Sigmoid colon (tissue), 7 donors: ENCODE results near the gene GGA3. TPM values are rescaled to one million over a fixed set of nuclear protein-coding genes. Genes with fewer than 3 reads are reported as not detected.
A peak's percentile ranks its signal among the peaks of the same experiment; 100 is the strongest.

ENCODE experiments used
- DNase-seq: peaks from one replicate; pipeline ENCODE4 v3.0.0-alpha.2; 2019
- H3K27ac ChIP-seq, 4 donors: fragments of 200-600 bp; sonication (generic); one replicate each; pipeline ENCODE4 v1.5.1; 2016 to 2019; ENCODE audit warnings: mild to moderate bottlenecking in 1 of 4
- H3K27me3 ChIP-seq, 3 donors: fragments of 200-600 bp; sonication (generic); one replicate each; pipeline ENCODE4 v1.5.1; 2019; ENCODE audit warnings: mild to moderate bottlenecking in 1 of 3
- H3K36me3 ChIP-seq, 4 donors: fragments of 200-600 bp; sonication (generic); one replicate each; pipeline ENCODE4 v1.5.1; 2016 to 2019
- H3K4me1 ChIP-seq, 4 donors: fragments of 200-600 bp; sonication (generic); one replicate each; pipeline ENCODE4 v1.5.1; 2017 to 2019
- H3K4me3 ChIP-seq, 4 donors: fragments of 200-600 bp; sonication (generic); one replicate each; pipeline ENCODE4 v1.5.1; 2017 to 2019; ENCODE audit warnings: mild to moderate bottlenecking in 2 of 4, moderate library complexity in 1 of 4
- H3K9me3 ChIP-seq, 4 donors: fragments of 200-600 bp in 3 of 4; sonication (generic) in 3 of 4; one replicate each; pipeline versions ENCODE4 v1.5.1 to v1.6.1; 2013 to 2019
- CTCF ChIP-seq, 4 experiments: fragments of 450-650 bp in 3 of 4; fragments of 200-600 bp in 1 of 4; IDR thresholded peaks; one replicate each; pipeline ENCODE4 v1.5.1; 2016 to 2019; ENCODE audit warnings: antibody characterized with exemption in 4 of 4, mild to moderate bottlenecking in 3 of 4, moderate library complexity in 2 of 4
- EP300 ChIP-seq, 4 donors: sonication (generic); formaldehyde crosslinking; IDR thresholded peaks; one replicate each; pipeline ENCODE4 v1.6.1; 2017; ENCODE audit warnings: antibody characterized with exemption in 4 of 4
- POLR2A ChIP-seq, 2 donors: fragments of 450-650 bp; IDR thresholded peaks; one replicate each; pipeline ENCODE4 v1.6.1; 2016; ENCODE audit warnings: antibody characterized with exemption in 2 of 2, mild to moderate bottlenecking in 2 of 2, moderate library complexity in 2 of 2
- POLR2AphosphoS5 ChIP-seq, 4 donors: sonication (generic); formaldehyde crosslinking; IDR thresholded peaks; one replicate each; pipeline ENCODE4 v1.6.1; 2017; ENCODE audit warnings: antibody characterized with exemption in 4 of 4
- WGBS, 2 donors: extraction: QIAGEN DNeasy Blood & Tissue Kit; methylation state at CpG; one replicate each; pipeline ENCODE4 v1.1.7; 2013; 5-methylcytosine and 5-hydroxymethylcytosine counted together
- intact Hi-C: fragments of 100-400 bp; cut with DNase I; formaldehyde crosslinking; loops from one replicate; pipeline ENCODE4 v1.15.1; 2023
- polyA plus RNA-seq, 3 donors: library from polyadenylated mRNA; stranded (reverse); fragments of 200-250 nt; gene quantifications; one replicate each; pipeline ENCODE4 v1.2.3, GENCODE V29; 2013
- total RNA-seq, 4 donors: library from RNA; depleted of rRNA; stranded (reverse); fragments of >200 nt; gene quantifications; one replicate each; pipeline ENCODE4 v1.1.0, GENCODE V29; 2016
- donor health status: healthy with polysubstance abuse.
- donor health status: Bipolar disorder and iron deficiency.
- donor health status: healthy.

GGA3 gene
- total and polyA plus RNA-seq, 7 donors: 10.2 to 35.8 (median 17.4) TPM

GRCh38 chr17:75239214-75239613 is 22.2 kb downstream of the GGA3 start:
- 88 to 91% methylated on average over 12 of the region's 12 CpGs for WGBS, 2 donors
- Histone ChIP-seq H3K27me3 (no peaks in the 10 kb centered on the region), H3K36me3 (peaks cover 42 to 100% (median 84%) of the 10 kb centered on the region in 4 donors), H3K4me1 (no peaks in the 10 kb centered on the region), H3K9me3 (no peaks in the 10 kb centered on the region), H3K27ac (peak overlapping the region in 1 of 4 donors; percentile 31), H3K4me3 (no peak overlapping the region)
- TF ChIP-seq CTCF (IDR thresholded peaks at IDR 0.05): no peak
- TF ChIP-seq EP300 (IDR thresholded peaks at IDR 0.05): no peak
- TF ChIP-seq POLR2AphosphoS5 (IDR thresholded peaks at IDR 0.05): no peak
- no peak for DNase-seq
- intact Hi-C loops: no loop called here

- peaks cover 42 to 99% (median 81%) of the 10 kb centered on the region in 4 donors for H3K36me3 ChIP-seq
Observed at GRCh38 chr17:75238684-75239191, 22.7 kb downstream of the GGA3 start.

GRCh38 chr17:75238020-75238580 is 23.3 kb downstream of the GGA3 start:
- Histone ChIP-seq H3K9me3 (no peaks in the 10 kb centered on the region), H3K36me3 (peaks cover 38 to 97% (median 75%) of the 10 kb centered on the region in 4 donors), H3K27me3 (no peaks in the 10 kb centered on the region), H3K4me1 (no peaks in the 10 kb centered on the region), H3K27ac (peak overlapping the region in 1 of 4 donors; percentile 12), H3K4me3 (no peak overlapping the region)
- intact Hi-C loops: no loop called here
- WGBS, 2 donors: 54 to 82% methylated on average over 11 of the region's 11 CpGs
- TF ChIP-seq POLR2AphosphoS5 (IDR thresholded peaks at IDR 0.05): no peak
- no peak for TF ChIP-seq POLR2A (IDR thresholded peaks at IDR 0.05)
- TF ChIP-seq CTCF (IDR thresholded peaks at IDR 0.05): no peak
- TF ChIP-seq EP300 (IDR thresholded peaks at IDR 0.05): no peak
- DNase-seq: no peak

More at GRCh38 chr17:75238684-75239191, 22.7 kb downstream of the GGA3 start:
- TF ChIP-seq CTCF (IDR thresholded peaks at IDR 0.05) (peak; percentile 19 to 81 (median 72)), EP300 (IDR thresholded peaks at IDR 0.05) (no peak), POLR2A (IDR thresholded peaks at IDR 0.05) (no peak)
- Histone ChIP-seq H3K27ac (peak overlapping the region in 2 of 4 donors; percentile 12 to 31), H3K4me1 (no peaks in the 10 kb centered on the region), H3K9me3 (no peaks in the 10 kb centered on the region), H3K4me3 (no peak overlapping the region), H3K27me3 (no peaks in the 10 kb centered on the region)
- intact Hi-C loops: no loop called here
- no peak for DNase-seq
- WGBS, 2 donors: 55 to 61% methylated on average over 13 of the region's 13 CpGs

- TF ChIP-seq EP300 (IDR thresholded peaks at IDR 0.05) (no peak), CTCF (IDR thresholded peaks at IDR 0.05) (no peak), POLR2A (IDR thresholded peaks at IDR 0.05) (no peak), POLR2AphosphoS5 (IDR thresholded peaks at IDR 0.05) (no peak)
- Histone ChIP-seq H3K4me1 (no peaks in the 10 kb centered on the region), H3K27me3 (no peaks in the 10 kb centered on the region), H3K4me3 (no peak overlapping the region), H3K36me3 (peaks cover 40 to 97% (median 75%) of the 10 kb centered on the region in 4 donors), H3K27ac (no peak overlapping the region), H3K9me3 (no peaks in the 10 kb centered on the region)
- DNase-seq: no peak
- 86% methylated on average over 12 of the region's 12 CpGs for WGBS, 2 donors
- intact Hi-C loops: no loop called here
Observed at GRCh38 chr17:75237100-75238014, 24.0 kb downstream of the GGA3 start.
